Measurements from ENCODE around the gene SAMD4B.

GRCh38 chr19:39303373-39304184, 38.6 kb upstream of the SAMD4B start:
- TF ChIP-seq CTCF (IDR thresholded peaks at IDR 0.05; ENCODE audit: low read depth, low read length), result no peak
- TF ChIP-seq POLR2A (IDR thresholded peaks at IDR 0.05; ENCODE audit: extremely low read depth, insufficient read length), result no peak
- TF ChIP-seq MYC (IDR thresholded peaks at IDR 0.05; ENCODE audit: low read depth, low read length), result no peak
- TF ChIP-seq MAX (IDR thresholded peaks at IDR 0.05; ENCODE audit: low read depth, low read length), result no peak

Measured in NB4 (cell line).